Measurements from ENCODE around the gene CRCP. TPM values are rescaled to one million over a fixed set of nuclear protein-coding genes. Genes with fewer than 3 reads are reported as not detected.

Gene CRCP
- total RNA-seq, 4 donors from 2014 or later = 35.6 to 72.4 (median 45.3) TPM

GRCh38 chr7:66198956-66199355 is 84.3 kb downstream of the CRCP start:
- WGBS, 2 donors = 82 to 89% methylated on average over 4 of the region's 4 CpGs
- no peak overlapping the region for H3K4me3 ChIP-seq (ENCODE audit: low read depth, poor library complexity, severe bottlenecking)
- no peak for DNase-seq (ENCODE audit: low spot score in 2 of 2)
- intact Hi-C loops (cut with DNase I; ENCODE audit: low total_unique reads) = no loop called here
- no peak for TF ChIP-seq POLR2A (IDR thresholded peaks at IDR 0.05)
- TF ChIP-seq CTCF (IDR thresholded peaks at IDR 0.05) = no peak

- 73 to 78% methylated on average over 8 of the region's 8 CpGs for WGBS, 2 donors
- DNase-seq (ENCODE audit: low spot score in 2 of 2) = peak in 1 of 2 donors; percentile 56
- no peak for TF ChIP-seq POLR2A (IDR thresholded peaks at IDR 0.05)
- no peak for TF ChIP-seq CTCF (IDR thresholded peaks at IDR 0.05)
- intact Hi-C loops (cut with DNase I; ENCODE audit: low total_unique reads) = no loop called here
- H3K4me3 ChIP-seq (ENCODE audit: low read depth, poor library complexity, severe bottlenecking) = no peak overlapping the region
Observed at GRCh38 chr7:66202441-66202840, 87.8 kb downstream of the CRCP start.

Other genes with a start within 250 kb of the CRCP start
- gene VKORC1L1, start 241.8 kb upstream of the CRCP start, total RNA-seq = 10 to 100 TPM; 23.5 to 26.4 (median 25.0) TPM
- 10 to 100 TPM; 13.8 to 22.8 (median 18.8) TPM for gene GUSB, start 132.6 kb upstream of the CRCP start, total RNA-seq
- 10 to 100 TPM; 14.6 to 29.0 (median 27.9) TPM for gene ASL, start 39.0 kb upstream of the CRCP start, total RNA-seq
- 10 to 100 TPM; 10.1 to 12.8 (median 11.2) TPM for gene TPST1, start 90.5 kb downstream of the CRCP start, total RNA-seq